ENCODE data around the gene LIME1.

The LIME1 gene

GRCh38 chr20:63697357-63697867 lies 39.1 kb upstream of the LIME1 start:
- DNase-seq = no peak

- no peak for DNase-seq
These were observed 38.5 kb upstream of the LIME1 start for GRCh38 chr20:63697868-63698545.

- DNase-seq = no peak
These were observed 37.6 kb upstream of the LIME1 start for GRCh38 chr20:63698739-63699465.

- DNase-seq = no peak
These were observed 36.8 kb upstream of the LIME1 start for GRCh38 chr20:63699466-63700198.

GRCh38 chr20:63700199-63701050 lies 36.0 kb upstream of the LIME1 start:
- DNase-seq = no peak

- DNase-seq = no peak
These were observed 35.5 kb upstream of the LIME1 start for GRCh38 chr20:63701051-63701328.

GRCh38 chr20:63701329-63702035 lies 35.0 kb upstream of the LIME1 start:
- DNase-seq = no peak

GRCh38 chr20:63702036-63702665 lies 34.3 kb upstream of the LIME1 start:
- no peak for DNase-seq

GRCh38 chr20:63702751-63703470 lies 33.6 kb upstream of the LIME1 start:
- no peak for DNase-seq

- no peak for DNase-seq
These were observed 32.9 kb upstream of the LIME1 start for GRCh38 chr20:63703471-63703975.

- DNase-seq = no peak
These were observed 32.3 kb upstream of the LIME1 start for GRCh38 chr20:63703976-63704748.

GRCh38 chr20:63704749-63705117 lies 31.7 kb upstream of the LIME1 start:
- DNase-seq = no peak

GRCh38 chr20:63705232-63706026 lies 31.0 kb upstream of the LIME1 start:
- no peak for DNase-seq

- DNase-seq = no peak
These were observed 30.3 kb upstream of the LIME1 start for GRCh38 chr20:63706027-63706695.

- peak; percentile 69 to 90 (median 80) for DNase-seq
These were observed 29.5 kb upstream of the LIME1 start for GRCh38 chr20:63706852-63707557.

- peak; percentile 93 to 98 (median 96) for DNase-seq
These were observed 28.7 kb upstream of the LIME1 start, which contains the start of the genes ARFRP1 and ZGPAT for GRCh38 chr20:63707558-63708300. Gene ARFRP1 (minus strand): TSS chr20:63707976. CDS start chr20:63707091, 885 bp downstream. Gene ZGPAT (plus strand): TSS chr20:63708039. CDS start chr20:63708581, 542 bp downstream.
